ENCODE data around the gene G6PC1. TPM values are rescaled to one million over a fixed set of nuclear protein-coding genes. Genes with fewer than 3 reads are reported as not detected.

G6PC1 gene
- total and polyA plus RNA-seq, 2 of the 13 experiments (the other 11 are each of a cell fraction or from before 2014, with no cell fraction given) = 1.7 to 37.9 TPM

- TF ChIP-seq ETV6 (CRISPR knock-in tag; conservative IDR thresholded peaks at IDR 0.05) (0 out of 2 replicates have a peak, but pooled peaks have one; percentile 42), POLR2AphosphoS2 (IDR thresholded peaks at IDR 0.05; ENCODE audit: low read depth, low read length) (no peak), XBP1 (CRISPR knock-in tag; IDR thresholded peaks at IDR 0.05) (no peak), ATF4 (CRISPR knock-in tag; IDR thresholded peaks at IDR 0.05) (no peak), CHD2 (IDR thresholded peaks at IDR 0.05; ENCODE audit: low read depth, low read length) (no peak), IRX3 (CRISPR knock-in tag; IDR thresholded peaks at IDR 0.05; ENCODE audit: borderline replicate concordance, low read depth) (peak; percentile 81), DBP (CRISPR knock-in tag; IDR thresholded peaks at IDR 0.05; ENCODE audit: not compliant biosample characterization) (no peak), SMARCC2 (IDR thresholded peaks at IDR 0.05) (0 out of 2 replicates have a peak, but pooled peaks have one; percentile 21), THAP9 (CRISPR knock-in tag; IDR thresholded peaks at IDR 0.05; ENCODE audit: borderline replicate concordance) (peak; percentile 2; the same call in 1 of the 2 replicates), PTBP1 (IDR thresholded peaks at IDR 0.05; ENCODE audit: low read depth, low read length, poor library complexity, severe bottlenecking) (no peak), ZKSCAN1 (IDR thresholded peaks at IDR 0.05; ENCODE audit: low read length) (peak; percentile 32; the same call in 1 of the 2 replicates), ZNF121 (CRISPR knock-in tag; IDR thresholded peaks at IDR 0.05) (peak; percentile 95), NCOA5 (CRISPR knock-in tag; IDR thresholded peaks at IDR 0.05) (no peak), ZNF564 (CRISPR knock-in tag; IDR thresholded peaks at IDR 0.05) (peak; percentile 45; the same call in 1 of the 2 replicates), POGZ (CRISPR knock-in tag; IDR thresholded peaks at IDR 0.05) (peak; percentile 71; the same call in 1 of the 2 replicates), KAT8 (CRISPR knock-in tag; IDR thresholded peaks at IDR 0.05) (peak; percentile 84), MXD3 (CRISPR knock-in tag; IDR thresholded peaks at IDR 0.05) (0 out of 2 replicates have a peak, but pooled peaks have one; percentile 24), CHD4 (IDR thresholded peaks at IDR 0.05; ENCODE audit: borderline replicate concordance, low read length) (peak; percentile 15; the same call in 1 of the 2 replicates), ZHX1 (CRISPR knock-in tag; IDR thresholded peaks at IDR 0.05; ENCODE audit: low read depth) (peak; percentile 83; the same call in 1 of the 2 replicates), SOX6 (IDR thresholded peaks at IDR 0.05) (no peak), SOX6 (CRISPR knock-in tag; IDR thresholded peaks at IDR 0.05) (peak; percentile 97), ZSCAN9 (CRISPR knock-in tag; IDR thresholded peaks at IDR 0.05; ENCODE audit: borderline replicate concordance) (peak; percentile 71; the same call in 1 of the 2 replicates)
These were observed 6.1 kb upstream of the G6PC1 start (continued) for GRCh38 chr17:42894283-42895184.

Measured in HepG2 (cell line).